Ovary (tissue), 9 donors: ENCODE data around the gene NIPA2. TPM values are rescaled to one million over a fixed set of nuclear protein-coding genes. Genes with fewer than 3 reads are reported as not detected.
"Not testable (repeated sequence)": the region's sequence is repeated elsewhere in the genome, so short reads cannot be mapped to it uniquely, and the experiment has no call there.

Experiments used
- DNase-seq, 5 donors: peaks; one replicate each; pipeline ENCODE4 v3.0.0-alpha.2; 2019 to 2020
- H3K27ac ChIP-seq, 2 donors: fragments of 200-600 bp; one replicate each; pipeline versions ENCODE4 v1.5.1 to v1.8.0; 2019 to 2022
- H3K27me3 ChIP-seq: fragments of 200-600 bp; one replicate; pipeline ENCODE4 v1.8.0; 2022
- H3K36me3 ChIP-seq: fragments of 200-600 bp; sonication (generic); one replicate; pipeline ENCODE4 v1.5.1; 2019
- H3K4me1 ChIP-seq: one replicate; pipeline ENCODE4 v1.8.1; 2013; ENCODE audit warnings: mild to moderate bottlenecking, moderate library complexity; ENCODE audit not compliant: insufficient read depth
- H3K4me3 ChIP-seq: fragments of 200-600 bp; sonication (generic); one replicate; pipeline ENCODE4 v1.5.1; 2017
- H3K9me3 ChIP-seq, 2 donors: fragments of 200-600 bp in 1 of 2; sonication (generic) in 1 of 2; one replicate each; pipeline versions ENCODE4 v1.5.1 to v1.8.1; 2013 to 2019; ENCODE audit warnings: mild to moderate bottlenecking in 1 of 2, moderate library complexity in 1 of 2
- EP300 ChIP-seq: sonication (generic); formaldehyde crosslinking; IDR thresholded peaks from one replicate; pipeline ENCODE4 v1.6.1; 2017; ENCODE audit warnings: antibody characterized with exemption
- POLR2A ChIP-seq: fragments of 450-650 bp; IDR thresholded peaks from one replicate; pipeline ENCODE4 v1.6.1; 2017; ENCODE audit warnings: antibody characterized with exemption, mild to moderate bottlenecking, moderate library complexity
- WGBS, 3 donors: extraction: QIAGEN DNeasy Blood & Tissue Kit in 1 of 3; methylation state at CpG; one replicate each; pipeline versions ENCODE4 v1.1.5 to v1.1.7; 2013 to 2017; 5-methylcytosine and 5-hydroxymethylcytosine counted together
- intact Hi-C, 4 donors: fragments of 100-400 bp; cut with DNase I; formaldehyde crosslinking; loops; one replicate each; pipeline versions ENCODE4 v1.11.0 to v1.15.1; 2022 to 2023
- polyA plus RNA-seq, 2 donors: library from polyadenylated mRNA; stranded (reverse); fragments of 200-250 nt in 1 of 2; fragments of 350-450 nt in 1 of 2; fragmentation: Illumina TruSeq in 1 of 2; extraction: RNeasy Lipid Tissue Mini Kit (QIAGEN cat#74804) in 1 of 2; gene quantifications; one replicate each; pipeline ENCODE4 v1.2.3, GENCODE V29; 2013 to 2014
- total RNA-seq, 7 donors: library from RNA; depleted of rRNA in 2 of 7; stranded (reverse); fragments of >200 nt in 2 of 7; fragmentation: NEBNext Ultra II Directional in 3 of 7; extraction: Animal tissue kit (Norgen Biotek cat#: 25700) in 3 of 7; gene quantifications; one replicate each; pipeline versions ENCODE4 v1.1.0 to v1.2.4, GENCODE V29; 2016 to 2023
- TF ChIP-seq, protein P1 (sequence below), 3 donors: fragments of 450-650 bp in 2 of 3; fragments of 200-600 bp in 1 of 3; IDR thresholded peaks; one replicate each; pipeline versions ENCODE4 v1.5.1 to v1.8.0; 2016 to 2022; ENCODE audit warnings: antibody characterized with exemption in 3 of 3, mild to moderate bottlenecking in 1 of 3
- donor health status: DM: no; HTN: no; CAD: no; lungs with moderate emphysema.
- donor health status: DM: no; HTN: no; CAD: no.
- donor health status: Bipolar disorder and iron deficiency.
- donor health status: DM: yes; HTN: yes; CAD: no.
- donor health status: DM: no; HTN: no; CAD: no.
- donor health status: DM: yes; HTN: yes; CAD: no.

Gene NIPA2
- total and polyA plus RNA-seq, 9 donors = 13.9 to 44.4 (median 30.2) TPM

- Histone ChIP-seq H3K4me3 (no peak overlapping the region), H3K27ac (no peak overlapping the region), H3K27me3 (no peaks in the 10 kb centered on the region), H3K36me3 (no peaks in the 10 kb centered on the region), H3K9me3 (no peaks in the 10 kb centered on the region), H3K4me1 (no peaks in the 10 kb centered on the region)
- DNase-seq = no peak
- intact Hi-C loops = no loop called here
- TF ChIP-seq, protein P1, sequence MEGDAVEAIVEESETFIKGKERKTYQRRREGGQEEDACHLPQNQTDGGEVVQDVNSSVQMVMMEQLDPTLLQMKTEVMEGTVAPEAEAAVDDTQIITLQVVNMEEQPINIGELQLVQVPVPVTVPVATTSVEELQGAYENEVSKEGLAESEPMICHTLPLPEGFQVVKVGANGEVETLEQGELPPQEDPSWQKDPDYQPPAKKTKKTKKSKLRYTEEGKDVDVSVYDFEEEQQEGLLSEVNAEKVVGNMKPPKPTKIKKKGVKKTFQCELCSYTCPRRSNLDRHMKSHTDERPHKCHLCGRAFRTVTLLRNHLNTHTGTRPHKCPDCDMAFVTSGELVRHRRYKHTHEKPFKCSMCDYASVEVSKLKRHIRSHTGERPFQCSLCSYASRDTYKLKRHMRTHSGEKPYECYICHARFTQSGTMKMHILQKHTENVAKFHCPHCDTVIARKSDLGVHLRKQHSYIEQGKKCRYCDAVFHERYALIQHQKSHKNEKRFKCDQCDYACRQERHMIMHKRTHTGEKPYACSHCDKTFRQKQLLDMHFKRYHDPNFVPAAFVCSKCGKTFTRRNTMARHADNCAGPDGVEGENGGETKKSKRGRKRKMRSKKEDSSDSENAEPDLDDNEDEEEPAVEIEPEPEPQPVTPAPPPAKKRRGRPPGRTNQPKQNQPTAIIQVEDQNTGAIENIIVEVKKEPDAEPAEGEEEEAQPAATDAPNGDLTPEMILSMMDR (IDR thresholded peaks at IDR 0.05) = no peak
- TF ChIP-seq EP300 (no peak), POLR2A (no peak)
- 48 to 66% (median 54%) methylated on average over 2 of the region's 2 CpGs for WGBS, 3 donors
These were observed 31.8 kb upstream of the NIPA2 start for GRCh38 chr15:22806664-22807063.

GRCh38 chr15:22807831-22808230 is 30.6 kb upstream of the NIPA2 start:
- 90 to 94% (median 90%) methylated on average over 9 of the region's 9 CpGs for WGBS, 3 donors
- intact Hi-C loops, H3K27ac ChIP-seq, DNase-seq, H3K4me3 ChIP-seq, H3K9me3 ChIP-seq, H3K27me3 ChIP-seq, H3K4me1 ChIP-seq, H3K36me3 ChIP-seq: not testable (repeated sequence)

- no peaks in the 10 kb centered on the region for H3K9me3 ChIP-seq
- no peaks in the 10 kb centered on the region for H3K27me3 ChIP-seq
- WGBS, 3 donors = 96 to 99% (median 96%) methylated on average over 4 of the region's 4 CpGs
These were observed 30.2 kb upstream of the NIPA2 start for GRCh38 chr15:22808240-22808639.

DNA sequence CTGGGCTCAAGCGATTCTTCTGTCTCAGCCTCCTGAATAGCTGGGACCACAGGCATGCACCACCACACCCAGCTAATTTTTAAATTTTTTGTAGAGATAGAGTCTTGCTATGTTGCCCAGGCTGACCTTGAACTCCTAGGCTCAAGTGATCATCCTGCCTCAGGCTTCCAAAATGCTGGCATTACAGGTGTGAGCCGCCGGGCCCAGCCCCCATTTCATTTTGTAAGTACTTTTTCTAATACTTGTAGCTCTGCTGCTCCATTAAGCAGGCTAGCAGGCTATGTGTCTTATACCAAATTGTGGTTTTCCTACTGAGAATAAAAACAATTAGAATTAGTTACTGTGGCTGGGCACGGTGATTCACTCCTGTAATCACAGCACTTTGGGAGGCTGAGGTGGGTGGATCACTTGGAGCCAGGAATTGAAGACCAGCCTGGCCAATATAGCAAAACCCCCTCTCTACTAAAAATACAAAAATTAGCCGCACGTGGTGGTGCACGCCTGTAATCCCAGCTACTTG is 29.6 kb upstream of the NIPA2 start:
- TF ChIP-seq POLR2A (no peak), EP300 (no peak)
- TF ChIP-seq, protein P1 (IDR thresholded peaks at IDR 0.05) = no peak
- Histone ChIP-seq H3K4me3 (no peak overlapping the region), H3K4me1 (no peaks in the 10 kb centered on the region), H3K9me3 (no peaks in the 10 kb centered on the region), H3K27ac (no peak overlapping the region), H3K27me3 (no peaks in the 10 kb centered on the region), H3K36me3 (no peaks in the 10 kb centered on the region)
- intact Hi-C loops = no loop called here
- no peak for DNase-seq
- 84 to 95% (median 93%) methylated on average over 7 of the region's 7 CpGs for WGBS, 3 donors

More at GRCh38 chr15:22808240-22808639, 30.2 kb upstream of the NIPA2 start:
- intact Hi-C loops = no loop called here
- no peak for TF ChIP-seq POLR2A
- Histone ChIP-seq H3K4me1 (no peaks in the 10 kb centered on the region), H3K27ac (no peak overlapping the region), H3K4me3 (no peak overlapping the region), H3K36me3 (no peaks in the 10 kb centered on the region)
- no peak for DNase-seq

DNA sequence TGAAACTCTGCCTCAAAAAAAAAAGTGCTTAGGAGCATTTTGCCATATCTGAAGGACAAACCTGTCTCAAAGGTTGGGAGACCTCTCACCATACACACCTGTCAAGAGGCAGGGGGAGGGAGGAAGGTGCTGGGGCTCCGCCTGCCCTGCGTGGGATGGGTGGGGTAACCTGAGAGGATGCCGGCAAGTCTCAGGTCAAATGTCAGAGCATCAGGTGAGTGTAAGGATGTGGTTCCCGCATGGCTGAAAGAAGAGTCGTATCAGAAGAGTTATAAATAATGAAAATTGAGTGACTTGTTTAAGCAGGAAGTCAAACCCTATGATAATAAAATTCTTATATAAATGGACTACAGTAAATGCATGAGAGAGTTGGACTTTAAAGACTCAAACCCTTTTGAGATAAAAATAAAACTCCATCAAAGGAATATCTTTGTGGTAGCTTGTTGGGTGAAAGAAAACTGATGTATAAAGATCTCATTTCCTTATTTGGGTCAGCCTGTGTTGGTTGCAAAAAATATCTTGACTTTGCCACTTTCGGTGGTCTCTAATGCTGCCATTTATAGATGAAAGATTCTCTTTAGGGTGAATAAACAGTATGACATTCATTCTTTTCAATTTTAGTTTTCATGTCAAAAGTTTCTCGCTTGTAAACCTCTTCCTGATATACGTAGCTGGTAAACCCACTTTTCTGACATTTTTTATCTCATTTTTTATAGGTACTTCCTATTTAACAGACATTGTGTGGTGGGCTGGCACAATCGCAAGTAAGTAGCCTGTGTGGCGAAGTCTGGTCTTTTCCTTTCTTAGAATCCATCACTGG is 28.2 kb upstream of the NIPA2 start:
- DNase-seq = no peak
- intact Hi-C loops = no loop called here
- H3K9me3 ChIP-seq = no peaks in the 10 kb centered on the region
- no peaks in the 10 kb centered on the region for H3K36me3 ChIP-seq
- H3K4me1 ChIP-seq = no peaks in the 10 kb centered on the region
- TF ChIP-seq POLR2A (no peak), EP300 (no peak)
- TF ChIP-seq, protein P1 (IDR thresholded peaks at IDR 0.05) = no peak
- H3K27me3 ChIP-seq = no peaks in the 10 kb centered on the region
- no peak overlapping the region for H3K4me3 ChIP-seq
- WGBS, 3 donors = 87 to 90% (median 89%) methylated on average over 10 of the region's 10 CpGs
- H3K27ac ChIP-seq = no peak overlapping the region
